ENCODE measurements around the gene CHST6. TPM values are rescaled to one million over a fixed set of nuclear protein-coding genes. Genes with fewer than 3 reads are reported as not detected.

CHST6 gene
- total and polyA plus RNA-seq, 2 donors, result 0.09 to 0.87 TPM

Other genes starting within 250 kb of the CHST6 start
- 2.9 TPM for gene BCAR1, start 243.8 kb downstream of the CHST6 start, total RNA-seq
- 14.5 TPM for gene BCAR1, start 243.8 kb downstream of the CHST6 start, polyA plus RNA-seq
- 78.3 TPM for gene CFDP1, start 61.9 kb downstream of the CHST6 start, total RNA-seq
- gene CFDP1, start 61.9 kb downstream of the CHST6 start, polyA plus RNA-seq, result 78.5 TPM
- 18.8 TPM for gene TMEM170A, start 30.8 kb downstream of the CHST6 start, total RNA-seq
- 11.1 TPM for gene TMEM170A, start 30.8 kb downstream of the CHST6 start, polyA plus RNA-seq
- gene CHST5, start 40.7 kb upstream of the CHST6 start, total RNA-seq, result not detected
- gene CHST5, start 40.7 kb upstream of the CHST6 start, polyA plus RNA-seq, result 0.11 TPM
- gene TMEM231, start 60.8 kb upstream of the CHST6 start, total RNA-seq, result 2.2 TPM
- gene TMEM231, start 60.8 kb upstream of the CHST6 start, polyA plus RNA-seq, result 4.5 TPM
- 103 TPM for gene GABARAPL2, start 70.9 kb upstream of the CHST6 start, total RNA-seq
- 223 TPM for gene GABARAPL2, start 70.9 kb upstream of the CHST6 start, polyA plus RNA-seq
- 23.2 TPM for gene ADAT1, start 127.8 kb upstream of the CHST6 start, total RNA-seq
- 22.2 TPM for gene ADAT1, start 127.8 kb upstream of the CHST6 start, polyA plus RNA-seq
- gene KARS1, start 152.2 kb upstream of the CHST6 start, total RNA-seq, result 149 TPM
- gene KARS1, start 152.2 kb upstream of the CHST6 start, polyA plus RNA-seq, result 88.3 TPM
- 82.2 TPM for gene TERF2IP, start 152.3 kb upstream of the CHST6 start, total RNA-seq
- 103 TPM for gene TERF2IP, start 152.3 kb upstream of the CHST6 start, polyA plus RNA-seq
- not detected for gene CPHXL2, start 181.6 kb upstream of the CHST6 start, total RNA-seq
- gene CPHXL2, start 181.6 kb upstream of the CHST6 start, polyA plus RNA-seq, result not detected
- gene DUXB, start 206.0 kb upstream of the CHST6 start, total RNA-seq, result not detected
- gene DUXB, start 206.0 kb upstream of the CHST6 start, polyA plus RNA-seq, result 0.14 TPM
- gene CPHXL, start 231.0 kb upstream of the CHST6 start, total RNA-seq, result not detected
- gene CPHXL, start 231.0 kb upstream of the CHST6 start, polyA plus RNA-seq, result 0.02 TPM

All from thymus (tissue), 2 donors.